ENCODE results near the gene DDTL.
"Not testable (repeated sequence)": the region's sequence is repeated elsewhere in the genome, so short reads cannot be mapped to it uniquely, and the experiment has no call there.

GRCh38 chr22:23921586-23922201 lies 45.0 kb upstream of the DDTL start:
- not testable (repeated sequence) for TF ChIP-seq CTCF (conservative IDR thresholded peaks at IDR 0.05; ENCODE audit: low read depth, low read length); EZH2 (IDR thresholded peaks at IDR 0.05; ENCODE audit: borderline replicate concordance, low read depth, low read length, poor library complexity, severe bottlenecking)

All from A673 (cell line).